GM12878 (cell line): ENCODE results near the gene FAM118B. TPM values are rescaled to one million over a fixed set of nuclear protein-coding genes. Genes with fewer than 3 reads are reported as not detected.

ENCODE experiments used
- ATAC-seq: fragments of 200-7000 bp; cut with Tn5 transposase; 3 replicates; pipeline ENCODE4 v1.9.1; 2020; ENCODE audit warnings: mild to moderate bottlenecking, moderate library complexity
- BruUV-seq: library from RNA; stranded (reverse); fragments of 400-500 nt; replicated peaks from 2 replicates; lab custom pipeline; 2021; lab: Mats Ljungman, UMichigan
- CTCF ChIA-PET: fragments of 300-600 bp; sonication (Branson Sonifier 250); formaldehyde crosslinking; extraction: SDS; loops from one replicate; lab custom pipeline; 2021; ENCODE audit warnings: inconsistent platforms; lab: Yijun Ruan, JAX
- POLR2A ChIA-PET: fragments of 350-600 bp; formaldehyde crosslinking; extraction: SDS; loops from one replicate; lab custom pipeline; 2021; ENCODE audit warnings: inconsistent platforms; lab: Charles Lee
- RAD21 ChIA-PET: fragments of 300-600 bp; sonication (Branson Sonifier 250); formaldehyde crosslinking; loops from one replicate; lab custom pipeline; 2023; ENCODE audit warnings: antibody characterized with exemption; ENCODE audit not compliant: unreplicated experiment; lab: Charles Lee
- SMC1A ChIA-PET: fragments of 300-600 bp; sonication (Branson Sonifier 250); formaldehyde crosslinking; loops from one replicate; lab custom pipeline; 2023; ENCODE audit not compliant: unreplicated experiment, uncharacterized antibody; lab: Charles Lee
- DNase-seq: peaks from one replicate; pipeline ENCODE4 v3.0.0-alpha.2; 2011; ENCODE audit warnings: low read depth, low spot score
- FAIRE-seq: peaks from 3 replicates; lab custom pipeline; 2011; peaks lifted over from hg19 to GRCh38; lab: Jason Lieb, UNC
- H2AFZ ChIP-seq: 2 replicates; pipeline ENCODE4 v1.6.0; 2011; ENCODE audit warnings: low read depth, low read length, control low read depth; ENCODE audit not compliant: control insufficient read depth
- H3K27ac ChIP-seq: 2 replicates; pipeline ENCODE4 v1.5.1; 2011; ENCODE audit warnings: control low read depth; ENCODE audit not compliant: control insufficient read depth, insufficient read depth
- H3K27me3 ChIP-seq, 2 experiments: replicated peaks in 1 of 2; 2 replicates each; pipeline versions ENCODE4 v1.6.0 to v1.6.1; 2011; ENCODE audit warnings: low read length in 1 of 2; ENCODE audit not compliant: control insufficient read depth in 2 of 2, insufficient read depth in 2 of 2
- H3K36me3 ChIP-seq, 2 experiments: 2 replicates each; pipeline ENCODE4 v1.5.1; 2011; ENCODE audit warnings: low read length in 1 of 2; ENCODE audit not compliant: control insufficient read depth in 2 of 2, insufficient read depth in 2 of 2
- H3K4me1 ChIP-seq: 2 replicates; pipeline ENCODE4 v1.6.1; 2011; ENCODE audit warnings: mild to moderate bottlenecking, low read length, moderate library complexity, mixed read lengths; ENCODE audit not compliant: control insufficient read depth, insufficient read depth
- H3K4me2 ChIP-seq: 2 replicates; pipeline ENCODE4 v1.6.0; 2011; ENCODE audit warnings: control low read depth; ENCODE audit not compliant: control insufficient read depth, insufficient read depth
- H3K4me3 ChIP-seq: fragments of 200-600 bp; sonication (generic); 2 replicates; pipeline ENCODE4 v1.5.1; 2016
- H3K79me2 ChIP-seq: 2 replicates; pipeline ENCODE4 v1.6.0; 2011; ENCODE audit warnings: low read length; ENCODE audit not compliant: control insufficient read depth, insufficient read depth
- H3K9ac ChIP-seq: 2 replicates; pipeline ENCODE4 v1.8.0; 2011; ENCODE audit warnings: low read length, control low read depth, mixed read lengths; ENCODE audit not compliant: control insufficient read depth, insufficient read depth
- H3K9me3 ChIP-seq: replicated peaks from 3 replicates; pipeline ENCODE4 v1.5.1; 2011; ENCODE audit warnings: mild to moderate bottlenecking, low read length; ENCODE audit not compliant: control insufficient read depth, insufficient read depth
- H4K20me1 ChIP-seq: 2 replicates; pipeline ENCODE4 v1.6.0; 2011; ENCODE audit not compliant: control insufficient read depth, insufficient read depth
- BCL11A ChIP-seq: IDR thresholded peaks from 2 replicates; pipeline ENCODE4 v1.6.1; 2011; ENCODE audit warnings: low read depth, low read length
- CEBPB ChIP-seq, 2 experiments: fragments of 150-350 bp in 1 of 2; IDR thresholded peaks; 2 replicates each; pipeline ENCODE4 v1.6.1; 2012 to 2014; ENCODE audit warnings: low read depth in 2 of 2, low read length in 2 of 2, borderline replicate concordance in 1 of 2, inconsistent platforms in 1 of 2
- CHD2 ChIP-seq: IDR thresholded peaks from 2 replicates; pipeline ENCODE4 v1.6.1; 2011; ENCODE audit warnings: low read depth, low read length, improper control_type of control experiment, borderline replicate concordance
- E2F4 ChIP-seq: IDR thresholded peaks from 2 replicates; pipeline ENCODE4 v1.6.1; 2012; ENCODE audit warnings: low read depth, low read length, improper control_type of control experiment
- EGR1 ChIP-seq, 2 experiments: IDR thresholded peaks; 1 replicate in 1 of 2; 2 replicates in 1 of 2; pipeline ENCODE4 v1.6.1; 2011 to 2012; ENCODE audit warnings: low read depth in 2 of 2, low read length in 2 of 2, borderline replicate concordance in 1 of 2, mild to moderate bottlenecking in 1 of 2, moderate library complexity in 1 of 2
- ETV6 ChIP-seq, 2 experiments: fragments of 450-650 bp in 1 of 2; IDR thresholded peaks in 1 of 2; conservative IDR thresholded peaks in 1 of 2; 2 replicates each; pipeline ENCODE4 v1.6.1; 2014; ENCODE audit warnings: antibody characterized with exemption in 1 of 2, borderline replicate concordance in 1 of 2, low read depth in 1 of 2, mild to moderate bottlenecking in 1 of 2, moderate library complexity in 1 of 2
- IRF4 ChIP-seq: IDR thresholded peaks from 2 replicates; pipeline ENCODE4 v1.6.1; 2011; ENCODE audit warnings: low read depth, low read length
- KLF5 ChIP-seq: fragments of 450-650 bp; IDR thresholded peaks from 2 replicates; pipeline ENCODE4 v1.6.1; 2014; ENCODE audit warnings: mild to moderate bottlenecking; ENCODE audit not compliant: partially characterized antibody
- NFIC ChIP-seq: IDR thresholded peaks from 2 replicates; pipeline ENCODE4 v1.6.1; 2012; ENCODE audit warnings: low read depth, mild to moderate bottlenecking, inconsistent platforms, low read length, moderate library complexity
- POLR2AphosphoS2 ChIP-seq: IDR thresholded peaks from 2 replicates; pipeline ENCODE4 v1.6.1; 2011; ENCODE audit warnings: low read depth, mild to moderate bottlenecking, low read length, improper control_type of control experiment, moderate library complexity
- RAD21 ChIP-seq: IDR thresholded peaks from 2 replicates; pipeline ENCODE4 v1.6.1; 2011; ENCODE audit warnings: mild to moderate bottlenecking, low read depth, low read length, moderate library complexity; ENCODE audit not compliant: insufficient read depth
- RFX5 ChIP-seq: IDR thresholded peaks from 2 replicates; pipeline ENCODE4 v1.6.1; 2011; ENCODE audit warnings: low read depth, low read length, improper control_type of control experiment
- TBL1XR1 ChIP-seq: IDR thresholded peaks from 2 replicates; pipeline ENCODE4 v1.6.1; 2012; ENCODE audit warnings: low read depth, low read length, improper control_type of control experiment
- TCF12 ChIP-seq: IDR thresholded peaks from 2 replicates; pipeline ENCODE4 v1.6.1; 2011; ENCODE audit warnings: low read depth, mild to moderate bottlenecking, low read length
- YY1 ChIP-seq: IDR thresholded peaks from 2 replicates; pipeline ENCODE4 v1.6.1; 2011; ENCODE audit warnings: low read depth, mild to moderate bottlenecking, low read length
- WGBS: methylation state at CpG from one replicate; pipeline ENCODE4 v1.1.6; 2016; ENCODE audit warnings: low lambda C conversion rate; ENCODE audit not compliant: insufficient replicate concordance, insufficient coverage; ENCODE audit errors: missing lambda C conversion rate; 5-methylcytosine and 5-hydroxymethylcytosine counted together
- in situ Hi-C: fragments of 300-500 bp; cut with MboI; formaldehyde crosslinking; loops from 9 replicates; pipeline ENCODE4 v1.14.3; 2018; ENCODE audit warnings: mixed read lengths
- intact Hi-C: fragments of 100-400 bp; cut with micrococcal nuclease; formaldehyde crosslinking; loops from one replicate; pipeline ENCODE4 v1.14.2; 2022; ENCODE audit not compliant: unreplicated experiment
- polyA plus RNA-seq, 11 experiments: library from polyadenylated mRNA; depleted of rRNA in 4 of 11; unstranded in 6 of 11; stranded (reverse) in 5 of 11; fragments of >200 nt; fragmentation: Nextera tagmentation in 4 of 11; fragmentation: Illumina TruSeq in 1 of 11; extraction: Ambion mirVana in 4 of 11; extraction: Trizol in 1 of 11; gene quantifications; 1 replicate in 1 of 11; 2 replicates in 10 of 11; pipeline versions ENCODE4 v1.2.1 to v1.2.3, GENCODE V29; 2011 to 2016; ENCODE audit warnings: inconsistent platforms in 2 of 11, missing spikeins in 2 of 11, low read depth in 1 of 11
- total RNA-seq, 4 experiments: library from RNA; depleted of rRNA in 3 of 4; stranded (reverse); fragments of >200 nt in 3 of 4; fragmentation: Illumina TruSeq in 1 of 4; extraction: Trizol in 1 of 4; gene quantifications; 2 replicates each; pipeline versions ENCODE4 v1.2.1 to v1.2.3, GENCODE V29; 2013 to 2021

Gene FAM118B
- total and polyA plus RNA-seq, 10 of the 15 experiments (the other 5 are each of a cell fraction or from before 2014, with no cell fraction given): 12.8 to 29.7 (median 16.5) TPM

- Histone ChIP-seq H3K4me1 (no peaks in the 10 kb centered on the region), H3K27me3 (no peaks in the 10 kb centered on the region), H3K4me2 (no peak overlapping the region), H3K36me3 (peaks cover 15 to 26% of the 10 kb centered on the region in 2 experiments), H3K9me3 (peaks cover 15% of the 10 kb centered on the region), H2AFZ (no peak overlapping the region), H3K4me3 (no peak overlapping the region), H3K27ac (no peak overlapping the region), H3K9ac (no peak overlapping the region), H3K79me2 (no peaks in the 10 kb centered on the region), H4K20me1 (no peaks in the 10 kb centered on the region)
- DNase-seq (no peak), FAIRE-seq (no peak), ATAC-seq (peak; percentile 74)
- ChIA-PET CTCF (interaction anchor here (1.0 to 2.5 kb wide), 4 partner anchors 32 to 274 kb away, joined by 3 to 17 read pairs (median 8); no protein-coding TSS in a partner anchor), POLR2A (interaction anchor here (0.9 to 1.4 kb wide), 3 partner anchors 8 to 21 kb away, joined by 3 to 6 read pairs (median 4); partner anchors contain the start of gene RPUSD4), SMC1A (interaction anchor here (1.1 to 6.6 kb wide), 5 partner anchors 8 to 274 kb away, joined by 3 to 61 read pairs (median 4); partner anchors contain the start of gene RPUSD4), RAD21 (interaction anchor here (0.5 to 0.9 kb wide), 2 partner anchors 193 to 255 kb away, joined by 3 to 4 read pairs; no protein-coding TSS in a partner anchor)
- 89% methylated on average over 7 of the region's 7 CpGs for WGBS
- BruUV-seq: no TSS peak
- TF ChIP-seq ETV6 (conservative IDR thresholded peaks at IDR 0.05 in 1 of 2, IDR thresholded peaks at IDR 0.05 in 1 of 2; ENCODE audit: borderline replicate concordance in 1 of 2, low read depth in 1 of 2) (no peak), TBL1XR1 (no peak), TCF12 (peak; percentile 90), KLF5 (no peak), BCL11A (no peak)
- in situ Hi-C loops: no loop called here
- intact Hi-C loops: no loop called here
Measured at GRCh38 chr11:126197277-126197939, 14.2 kb upstream of the FAM118B start.

- no peak overlapping the region for H2AFZ ChIP-seq
- in situ Hi-C loops: no loop called here
- peaks cover 15% of the 10 kb centered on the region for H3K9me3 ChIP-seq
- no peaks in the 10 kb centered on the region for H3K79me2 ChIP-seq
- H3K4me3 ChIP-seq: no peak overlapping the region
- RAD21 ChIA-PET: no interaction called here
- H3K36me3 ChIP-seq: peaks cover 20 to 34% of the 10 kb centered on the region in 2 experiments
- no peak overlapping the region for H3K4me2 ChIP-seq
- H4K20me1 ChIP-seq: no peaks in the 10 kb centered on the region
- H3K27ac ChIP-seq: no peak overlapping the region
- CTCF ChIA-PET: interaction anchor here (0.8 to 2.5 kb wide), 4 partner anchors 12 to 275 kb away, joined by 3 to 17 read pairs (median 7); no protein-coding TSS in a partner anchor
- SMC1A ChIA-PET: interaction anchor here (1.2 kb wide), 2 partner anchors 9 to 12 kb away, joined by 3 to 4 read pairs; partner anchors contain the start of gene RPUSD4
- H3K27me3 ChIP-seq: no peaks in the 10 kb centered on the region
- ATAC-seq (no peak), DNase-seq (no peak), FAIRE-seq (no peak)
- H3K4me1 ChIP-seq: no peaks in the 10 kb centered on the region
- POLR2A ChIA-PET: interaction anchor here (0.7 to 1.0 kb wide), 3 partner anchors 10 to 74 kb away, joined by 3 to 6 read pairs (median 4); partner anchors contain the start of gene RPUSD4
- BruUV-seq: no TSS peak
- 90% methylated on average over 5 of the region's 5 CpGs for WGBS
- intact Hi-C loops: no loop called here
- H3K9ac ChIP-seq: no peak overlapping the region
- TF ChIP-seq CEBPB (IDR thresholded peaks at IDR 0.05; ENCODE audit: borderline replicate concordance in 1 of 2, low read depth in 2 of 2, low read length in 2 of 2) (no peak), EGR1 (IDR thresholded peaks at IDR 0.05; ENCODE audit: borderline replicate concordance in 1 of 2, low read depth in 2 of 2, low read length in 2 of 2) (no peak), E2F4 (no peak), RAD21 (no peak), RFX5 (no peak), POLR2AphosphoS2 (no peak), CHD2 (no peak), IRF4 (no peak), NFIC (no peak), YY1 (no peak)
Measured at GRCh38 chr11:126198648-126199047, 12.9 kb upstream of the FAM118B start.
